ENCODE results near the gene CCDC38. TPM values are rescaled to one million over a fixed set of nuclear protein-coding genes. Genes with fewer than 3 reads are reported as not detected.

The CCDC38 gene
- total and polyA plus RNA-seq, 10 of the 15 experiments (the other 5 are each of a cell fraction or from before 2014, with no cell fraction given) = 0.04 to 0.05 TPM; not detected in 8

DNA sequence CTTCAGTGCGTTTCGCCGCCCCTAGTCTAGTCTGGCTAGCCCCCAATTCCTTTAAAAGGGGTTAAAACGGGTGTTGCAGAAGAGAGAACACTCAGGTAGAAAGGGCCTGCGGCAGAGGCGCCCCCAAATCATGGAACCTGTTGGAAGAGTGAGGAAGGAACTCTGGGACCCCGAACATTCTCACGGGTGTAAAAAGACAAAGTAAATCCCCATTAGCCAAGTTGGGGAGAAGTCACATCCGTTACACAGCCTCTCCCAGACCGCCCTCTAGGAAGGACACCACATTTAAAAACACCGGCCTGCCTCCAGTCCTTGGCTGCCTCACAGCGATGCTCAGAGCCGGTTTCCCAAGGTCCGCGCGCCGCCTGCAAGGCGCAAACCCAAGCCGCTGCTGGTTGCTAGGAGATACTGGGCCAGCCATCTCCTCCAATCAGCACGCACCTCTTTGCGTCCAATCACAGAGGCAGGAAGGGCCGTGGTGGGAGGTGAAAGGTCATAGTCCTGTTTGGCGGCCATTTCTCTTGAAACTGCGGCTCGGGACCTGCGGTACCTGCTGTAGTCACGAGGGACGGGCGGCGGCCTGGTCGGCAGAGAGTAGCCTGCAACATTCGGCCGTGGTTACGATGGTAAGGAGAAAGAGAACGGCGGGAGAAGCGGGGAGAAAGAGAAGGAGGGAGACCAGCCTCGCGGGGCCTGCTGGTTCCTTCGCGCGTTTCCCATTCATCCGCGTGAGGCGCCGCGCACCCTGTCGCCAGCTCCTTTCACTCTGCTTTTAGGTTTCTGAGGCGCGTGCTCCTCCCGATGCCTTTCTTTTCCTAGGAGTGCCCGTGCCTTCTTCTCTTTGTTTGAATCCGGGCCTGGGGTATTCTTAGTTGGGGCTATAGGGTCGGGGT, 83.7 kb downstream of the CCDC38 start, which contains the start of gene SNRPF (continued):
- TF ChIP-seq CBX3 (IDR thresholded peaks at IDR 0.05; ENCODE audit: borderline replicate concordance, low read depth) (no peak), NFYA (IDR thresholded peaks at IDR 0.05; ENCODE audit: borderline replicate concordance, low read depth, low read length) (no peak; the same call in 1 of the 2 replicates), MTA3 (IDR thresholded peaks at IDR 0.05; ENCODE audit: borderline replicate concordance, low read length) (no peak), ZNF217 (IDR thresholded peaks at IDR 0.05) (no peak), ZSCAN29 (IDR thresholded peaks at IDR 0.05) (no peak), IRF3 (IDR thresholded peaks at IDR 0.05) (peak; percentile 84), BMI1 (IDR thresholded peaks at IDR 0.05; ENCODE audit: borderline replicate concordance) (peak; percentile 97), WRNIP1 (IDR thresholded peaks at IDR 0.05; ENCODE audit: borderline replicate concordance, low read depth, low read length) (peak; percentile 49; the same call in 1 of the 2 replicates), BCLAF1 (IDR thresholded peaks at IDR 0.05) (no peak), TBL1XR1 (IDR thresholded peaks at IDR 0.05; ENCODE audit: low read depth, low read length) (peak; percentile 72), MEF2A (IDR thresholded peaks at IDR 0.05; ENCODE audit: insufficient read depth, low read depth, low read length) (no peak), CBX5 (IDR thresholded peaks at IDR 0.05; ENCODE audit: low read depth) (0 out of 2 replicates have a peak, but pooled peaks have one; percentile 43), KDM1A (IDR thresholded peaks at IDR 0.05; ENCODE audit: borderline replicate concordance) (no peak), ZBTB40 (IDR thresholded peaks at IDR 0.05; ENCODE audit: borderline replicate concordance) (peak; percentile 83; the same call in 1 of the 2 replicates), CHD4 (IDR thresholded peaks at IDR 0.05) (no peak), SMAD5 (IDR thresholded peaks at IDR 0.05; ENCODE audit: low read depth) (peak; percentile 68; the same call in 1 of the 2 replicates), SMAD1 (IDR thresholded peaks at IDR 0.05; ENCODE audit: low read depth, partially characterized antibody) (no peak), EP300 (IDR thresholded peaks at IDR 0.05; ENCODE audit: borderline replicate concordance in 1 of 2, control insufficient read depth in 1 of 2, low read depth in 2 of 2, low read length in 2 of 2) (no peak), PAX8 (IDR thresholded peaks at IDR 0.05) (no peak), CHD1 (IDR thresholded peaks at IDR 0.05; ENCODE audit: low read depth, low read length) (no peak), POLR2AphosphoS5 (IDR thresholded peaks at IDR 0.05; ENCODE audit: low read length) (peak; percentile 80; the same call in 1 of the 2 replicates), POU2F2 (IDR thresholded peaks at IDR 0.05; ENCODE audit: borderline replicate concordance, low read depth, low read length) (peak; percentile 59; the same call in 2 of the 3 replicates), ATF7 (IDR thresholded peaks at IDR 0.05; ENCODE audit: low read depth) (no peak)

Measured in GM12878 (cell line).